ENCODE measurements around the gene PRR11.
A peak's percentile ranks its signal among the peaks of the same experiment; 100 is the strongest.
"Not testable (repeated sequence)": the region's sequence is repeated elsewhere in the genome, so short reads cannot be mapped to it uniquely, and the experiment has no call there.

The PRR11 gene

DNA sequence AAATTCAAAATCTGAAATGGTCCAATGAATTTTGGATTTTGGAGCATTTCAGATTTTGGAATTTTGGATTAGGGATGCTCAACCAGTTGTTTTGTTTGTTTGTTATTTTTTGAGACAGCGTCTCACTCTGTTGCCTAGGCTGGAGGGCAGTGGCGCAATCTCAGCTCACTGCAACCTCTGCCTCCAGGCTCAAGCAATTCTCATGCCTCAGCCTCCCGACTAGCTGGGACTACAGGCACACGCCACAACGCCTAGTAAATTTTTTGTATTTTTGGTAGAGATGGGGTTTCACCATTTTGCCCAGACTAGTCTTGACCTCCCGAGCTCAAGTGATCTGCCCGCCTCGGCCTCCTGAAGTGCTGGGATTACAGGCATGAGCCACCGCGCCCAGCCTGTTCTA is 17.2 kb upstream of the PRR11 start:
- not testable (repeated sequence) for DNase-seq (ENCODE audit: low spot score); H3K27me3 Mint-ChIP-seq (ENCODE audit: low read depth); H3K4me1 Mint-ChIP-seq (ENCODE audit: low read depth); H3K27ac Mint-ChIP-seq; H3K4me3 Mint-ChIP-seq; H3K9me3 Mint-ChIP-seq
- peaks cover 15% of the 10 kb centered on the region for H3K36me3 Mint-ChIP-seq (ENCODE audit: low read depth)

DNA sequence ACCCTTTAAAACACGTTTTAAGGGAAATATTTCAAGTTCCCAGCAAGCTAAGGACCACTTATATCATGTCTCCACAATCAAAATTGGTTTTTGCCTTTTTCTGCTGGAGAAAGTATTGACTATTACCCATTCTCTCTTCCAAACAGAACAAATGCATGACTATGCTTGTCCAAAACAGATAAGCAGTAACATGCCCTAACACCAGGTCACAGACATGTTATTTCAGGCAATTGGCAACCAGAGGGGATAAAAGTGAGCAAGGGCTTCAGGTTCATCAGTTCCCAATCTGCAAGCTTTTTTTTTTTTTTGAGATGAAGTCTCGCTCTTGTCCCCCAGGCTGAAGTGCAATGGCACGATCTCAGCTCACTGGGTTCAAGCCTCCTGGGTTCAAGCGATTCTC is 15.6 kb upstream of the PRR11 start:
- Mint-ChIP-seq H3K4me1 (ENCODE audit: low read depth) (peaks cover 6% of the 10 kb centered on the region), H3K36me3 (ENCODE audit: low read depth) (peaks cover 19% of the 10 kb centered on the region), H3K27ac (no peak overlapping the region), H3K27me3 (ENCODE audit: low read depth) (no peaks in the 10 kb centered on the region), H3K4me3 (no peak overlapping the region), H3K9me3 (no peaks in the 10 kb centered on the region)
- no peak for DNase-seq (ENCODE audit: low spot score)

DNA sequence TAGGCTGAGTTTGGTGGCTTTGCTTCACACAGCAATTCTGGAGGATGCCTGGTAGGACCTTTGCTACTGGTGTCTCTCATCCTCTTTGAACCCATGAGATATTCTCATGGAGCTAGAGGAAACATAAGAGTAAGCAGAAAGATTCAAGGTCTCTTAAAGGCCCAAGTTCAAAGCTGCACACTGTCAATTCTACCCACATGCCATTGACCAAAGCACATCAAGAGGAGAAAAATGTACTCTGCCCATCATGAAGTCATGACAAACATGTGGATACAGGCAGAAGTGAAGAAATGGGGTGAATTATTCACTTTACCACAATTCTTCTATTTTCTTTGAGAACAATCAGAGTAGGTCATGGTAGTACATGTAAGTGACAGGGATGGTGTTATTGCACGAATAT is 13.7 kb upstream of the PRR11 start:
- no peak overlapping the region for H3K4me3 Mint-ChIP-seq
- no peaks in the 10 kb centered on the region for H3K27me3 Mint-ChIP-seq (ENCODE audit: low read depth)
- no peaks in the 10 kb centered on the region for H3K9me3 Mint-ChIP-seq
- peaks cover 29% of the 10 kb centered on the region for H3K36me3 Mint-ChIP-seq (ENCODE audit: low read depth)
- peaks cover 14% of the 10 kb centered on the region for H3K4me1 Mint-ChIP-seq (ENCODE audit: low read depth)
- H3K27ac Mint-ChIP-seq, result no peak overlapping the region
- no peak for DNase-seq (ENCODE audit: low spot score)

DNA sequence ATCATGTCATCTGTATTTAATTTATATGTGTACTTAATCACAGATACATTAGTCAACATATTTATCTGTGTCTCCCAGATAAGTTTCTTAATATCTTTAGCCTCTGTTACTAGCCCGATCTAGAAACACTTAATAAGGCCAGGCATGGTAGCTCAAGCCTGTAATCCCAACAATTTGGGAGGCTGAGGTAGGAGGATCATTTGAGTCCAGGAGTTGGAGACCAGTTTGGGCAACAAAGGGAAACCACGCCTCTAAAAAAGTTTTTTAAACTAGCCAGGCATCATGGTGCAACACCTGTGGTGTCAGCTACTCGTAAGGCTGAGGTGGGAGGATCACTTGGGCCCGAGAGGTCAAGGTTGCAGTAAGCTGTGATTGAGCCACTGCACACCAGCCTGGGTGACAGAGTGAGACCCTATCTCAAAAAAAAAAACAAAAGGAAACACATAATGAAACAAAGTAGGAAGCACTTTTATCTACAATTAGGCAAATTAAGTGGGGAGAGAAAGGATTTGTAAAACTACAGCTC is 9.9 kb upstream of the PRR11 start:
- peaks cover 24% of the 10 kb centered on the region for H3K4me1 Mint-ChIP-seq (ENCODE audit: low read depth)

DNA sequence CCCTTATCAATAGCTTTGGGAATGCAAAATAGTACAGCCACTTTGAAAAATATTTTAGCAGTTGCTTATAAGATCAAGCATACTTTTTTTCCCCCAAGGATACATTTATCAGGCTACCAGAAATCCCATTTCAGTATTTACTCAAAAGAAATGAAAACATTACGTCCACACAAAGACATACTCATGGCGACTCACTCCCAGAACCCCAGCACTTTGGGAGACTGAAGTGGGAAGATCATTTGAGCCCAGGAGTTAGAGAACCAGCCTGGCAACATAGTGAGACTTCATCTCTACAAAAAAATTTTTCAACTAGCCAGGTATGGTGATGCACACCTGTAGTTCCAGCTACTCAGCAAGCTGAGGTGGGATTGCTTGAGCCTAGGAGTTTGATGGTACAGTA is 6.5 kb upstream of the PRR11 start:
- H3K27ac Mint-ChIP-seq, result no peak overlapping the region
- no peak for DNase-seq (ENCODE audit: low spot score)
- H3K4me3 Mint-ChIP-seq, result no peak overlapping the region
- no peaks in the 10 kb centered on the region for H3K9me3 Mint-ChIP-seq
- H3K36me3 Mint-ChIP-seq (ENCODE audit: low read depth), result peaks cover 42% of the 10 kb centered on the region
- H3K27me3 Mint-ChIP-seq (ENCODE audit: low read depth), result no peaks in the 10 kb centered on the region
- H3K4me1 Mint-ChIP-seq (ENCODE audit: low read depth), result peaks cover 44% of the 10 kb centered on the region

More for the DNA sequence above, 9.9 kb upstream of the PRR11 start:
- no peak overlapping the region for H3K27ac Mint-ChIP-seq
- no peaks in the 10 kb centered on the region for H3K27me3 Mint-ChIP-seq (ENCODE audit: low read depth)
- no peak overlapping the region for H3K4me3 Mint-ChIP-seq
- H3K9me3 Mint-ChIP-seq, result no peaks in the 10 kb centered on the region
- H3K36me3 Mint-ChIP-seq (ENCODE audit: low read depth), result peaks cover 31% of the 10 kb centered on the region
- no peak for DNase-seq (ENCODE audit: low spot score)

DNA sequence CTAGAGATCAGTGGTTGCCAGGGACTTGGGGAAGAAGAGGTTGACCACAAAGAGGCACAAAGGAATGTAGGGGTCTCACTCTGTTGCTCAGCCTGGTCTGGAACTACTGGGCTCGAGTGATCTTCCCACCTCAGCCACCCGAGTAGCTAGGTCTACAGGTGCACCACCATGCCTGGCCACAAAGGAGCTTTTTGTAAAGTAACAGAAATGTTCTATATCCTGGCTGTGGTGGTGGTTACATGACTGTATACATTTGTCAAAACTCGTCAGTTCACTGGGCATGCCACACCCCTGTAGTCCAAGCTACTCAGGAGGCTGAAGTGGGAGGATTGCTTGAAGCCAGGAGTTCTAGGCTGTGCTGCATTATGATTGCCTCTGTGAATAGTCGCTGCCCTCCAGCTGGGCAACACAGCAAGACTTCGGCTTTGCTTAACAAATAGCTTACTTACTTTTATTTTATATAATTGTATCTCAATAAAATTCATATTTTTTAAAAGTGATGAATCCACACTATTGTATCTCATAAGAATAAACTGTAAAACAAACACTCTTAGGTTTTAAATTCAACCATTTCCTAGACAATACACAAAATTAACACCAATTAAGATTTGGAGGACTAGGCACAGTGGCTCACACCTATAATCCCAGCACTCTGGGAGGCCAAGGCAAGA is 5.6 kb upstream of the PRR11 start:
- Mint-ChIP-seq H3K9me3 (no peaks in the 10 kb centered on the region), H3K27me3 (ENCODE audit: low read depth) (no peaks in the 10 kb centered on the region), H3K36me3 (ENCODE audit: low read depth) (peaks cover 40% of the 10 kb centered on the region), H3K4me3 (peak overlapping the region; percentile 5), H3K4me1 (ENCODE audit: low read depth) (peaks cover 42% of the 10 kb centered on the region), H3K27ac (peak overlapping the region; percentile 54)
- no peak for DNase-seq (ENCODE audit: low spot score)

DNA sequence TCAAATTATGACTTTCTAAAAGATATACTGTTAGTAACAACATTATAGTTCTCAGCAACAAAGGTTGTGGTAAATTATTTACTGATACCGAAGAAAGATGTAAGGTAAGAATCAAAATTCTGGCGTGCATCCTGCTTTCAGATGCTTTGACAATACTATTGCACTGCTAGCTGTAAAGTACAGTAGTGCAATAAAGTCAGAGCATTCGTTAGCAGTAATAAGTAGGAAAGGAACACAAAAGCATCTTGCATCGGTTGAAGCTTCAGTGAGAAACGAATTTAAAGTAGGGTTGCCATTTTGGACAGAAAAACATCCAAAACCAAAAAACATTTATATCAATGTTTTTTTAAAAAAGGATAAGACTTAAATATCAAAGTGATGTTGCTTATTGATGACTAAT is 4.5 kb upstream of the PRR11 start:
- DNase-seq (ENCODE audit: low spot score), result no peak
- Mint-ChIP-seq H3K4me1 (ENCODE audit: low read depth) (peaks cover 38% of the 10 kb centered on the region), H3K36me3 (ENCODE audit: low read depth) (peaks cover 33% of the 10 kb centered on the region), H3K4me3 (peak overlapping the region; percentile 55), H3K9me3 (no peaks in the 10 kb centered on the region), H3K27me3 (ENCODE audit: low read depth) (no peaks in the 10 kb centered on the region), H3K27ac (no peak overlapping the region)

DNA sequence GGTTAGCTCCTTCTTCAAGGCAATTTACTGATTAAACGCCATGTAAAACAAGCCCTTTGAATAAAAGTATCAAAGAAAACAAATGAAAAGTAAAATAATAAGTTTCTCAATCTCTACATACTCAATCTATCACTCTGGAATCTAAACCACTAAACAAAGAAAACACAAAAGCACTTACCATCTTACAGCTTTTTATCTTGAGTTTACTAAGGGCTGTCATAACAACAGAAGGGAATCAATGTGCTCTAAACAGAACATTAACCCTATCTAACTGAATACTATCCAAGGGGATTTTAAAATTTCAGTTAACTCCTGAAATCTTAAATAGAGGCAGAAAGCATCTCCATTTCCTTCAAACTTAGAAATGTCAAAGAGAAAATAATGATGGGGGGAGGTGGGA is 4.0 kb upstream of the PRR11 start:
- H3K4me1 Mint-ChIP-seq (ENCODE audit: low read depth), result peaks cover 37% of the 10 kb centered on the region
- no peak for DNase-seq (ENCODE audit: low spot score)
- H3K36me3 Mint-ChIP-seq (ENCODE audit: low read depth), result peaks cover 32% of the 10 kb centered on the region
- peak overlapping the region; percentile 55 for H3K4me3 Mint-ChIP-seq
- no peaks in the 10 kb centered on the region for H3K9me3 Mint-ChIP-seq
- no peaks in the 10 kb centered on the region for H3K27me3 Mint-ChIP-seq (ENCODE audit: low read depth)
- peak overlapping the region; percentile 27 for H3K27ac Mint-ChIP-seq

DNA sequence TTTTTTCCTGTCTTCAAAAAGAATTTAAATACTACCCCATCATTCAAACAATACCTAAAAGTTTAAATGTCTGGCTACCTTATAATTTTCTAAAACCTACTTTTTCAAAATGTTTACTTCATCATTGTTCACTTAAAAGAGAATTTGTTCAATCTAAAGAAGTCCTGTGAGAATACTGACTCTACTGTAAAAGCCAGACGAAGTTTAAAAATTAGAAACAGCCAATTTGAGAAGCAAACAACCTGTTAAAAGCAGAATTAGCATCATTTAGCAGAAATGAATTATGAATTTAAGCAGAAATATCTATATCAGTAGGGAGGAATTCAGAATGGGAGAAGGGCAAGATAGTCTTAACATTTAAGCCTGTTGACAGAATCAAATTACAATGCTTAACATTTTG is 2.6 kb upstream of the PRR11 start:
- no peaks in the 10 kb centered on the region for H3K27me3 Mint-ChIP-seq (ENCODE audit: low read depth)
- no peaks in the 10 kb centered on the region for H3K9me3 Mint-ChIP-seq
- DNase-seq (ENCODE audit: low spot score), result no peak
- H3K36me3 Mint-ChIP-seq (ENCODE audit: low read depth), result peaks cover 31% of the 10 kb centered on the region
- H3K4me3 Mint-ChIP-seq, result no peak overlapping the region
- peaks cover 41% of the 10 kb centered on the region for H3K4me1 Mint-ChIP-seq (ENCODE audit: low read depth)
- peak overlapping the region; percentile 66 for H3K27ac Mint-ChIP-seq

DNA sequence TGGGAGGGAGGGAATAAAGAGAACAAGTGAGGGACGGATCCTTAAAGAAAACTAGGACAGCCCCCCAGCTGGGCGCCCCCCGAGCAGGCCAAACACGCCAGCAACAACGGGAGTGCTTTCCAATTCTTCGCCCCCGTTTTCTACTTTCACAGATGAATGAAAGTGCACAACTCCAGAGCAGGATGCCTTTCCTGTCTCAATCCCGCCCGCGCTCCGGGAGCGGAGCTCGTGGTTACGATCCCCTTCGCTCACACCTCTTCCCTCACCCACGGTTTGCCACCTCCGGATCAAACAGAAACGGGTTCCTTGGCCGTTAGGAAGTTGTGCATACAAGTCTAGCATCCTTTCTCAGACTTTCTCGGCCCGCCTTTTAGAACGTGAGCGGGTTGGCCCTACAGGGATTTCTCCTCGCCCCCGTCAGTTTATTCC is 1.2 kb upstream of the PRR11 start:
- Mint-ChIP-seq H3K4me3 (no peak overlapping the region), H3K4me1 (ENCODE audit: low read depth) (peaks cover 50% of the 10 kb centered on the region), H3K27me3 (ENCODE audit: low read depth) (no peaks in the 10 kb centered on the region)

DNA sequence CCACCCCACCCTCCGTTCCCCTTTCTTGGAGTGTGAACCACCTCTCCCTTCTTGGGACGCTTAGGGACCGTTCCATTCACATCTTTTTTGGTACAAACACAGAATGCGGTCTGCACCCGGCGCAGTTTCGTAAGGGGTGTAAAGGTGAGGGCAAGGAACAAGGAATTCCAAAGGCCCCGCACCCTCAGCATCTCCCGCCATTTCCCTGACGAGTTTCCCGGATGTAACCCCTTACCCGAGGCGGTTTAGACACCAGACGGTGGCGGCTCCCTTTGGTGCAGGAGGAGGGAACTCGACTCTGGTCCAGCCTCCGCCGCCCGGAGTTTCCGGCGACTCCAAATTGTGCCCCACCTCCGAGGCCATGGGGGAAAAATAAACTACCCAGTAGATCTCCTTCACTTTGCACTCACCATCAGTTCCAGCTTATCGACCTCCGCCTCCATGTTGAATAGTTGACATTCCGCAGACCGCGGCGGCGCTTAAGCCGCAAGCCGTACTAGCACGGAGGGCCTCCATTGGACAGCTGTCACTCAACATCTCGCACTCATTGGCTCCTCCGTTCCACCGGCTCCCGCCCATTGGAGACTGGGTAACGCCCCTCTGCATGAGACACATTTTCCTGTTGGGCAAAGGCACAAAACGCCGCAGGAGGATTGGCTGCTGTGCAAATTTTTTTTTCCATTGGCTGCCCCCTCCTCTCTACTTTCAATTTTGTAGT is 666 bp upstream of the PRR11 start, which contains the start of gene SKA2:
Gene SKA2, minus strand, starts transcription at position 466 of the 718 bp plus-strand sequence. Its CDS starts 23 bp downstream, at position 443.
- H3K4me3 Mint-ChIP-seq, result no peak within 1 kb of the TSS
- no peaks in the 10 kb centered on the region for H3K9me3 Mint-ChIP-seq
- peak; percentile 98 for DNase-seq (ENCODE audit: low spot score)
- H3K36me3 Mint-ChIP-seq (ENCODE audit: low read depth), result peaks cover 28% of the 10 kb centered on the region
- peaks cover 50% of the 10 kb centered on the region for H3K4me1 Mint-ChIP-seq (ENCODE audit: low read depth)
- no peaks in the 10 kb centered on the region for H3K27me3 Mint-ChIP-seq (ENCODE audit: low read depth)
- no peak within 1 kb of the TSS for H3K27ac Mint-ChIP-seq

More for the DNA sequence above, 1.2 kb upstream of the PRR11 start:
- peaks cover 32% of the 10 kb centered on the region for H3K36me3 Mint-ChIP-seq (ENCODE audit: low read depth)
- H3K27ac Mint-ChIP-seq, result no peak overlapping the region
- no peaks in the 10 kb centered on the region for H3K9me3 Mint-ChIP-seq
- DNase-seq (ENCODE audit: low spot score), result peak; percentile 52

DNA sequence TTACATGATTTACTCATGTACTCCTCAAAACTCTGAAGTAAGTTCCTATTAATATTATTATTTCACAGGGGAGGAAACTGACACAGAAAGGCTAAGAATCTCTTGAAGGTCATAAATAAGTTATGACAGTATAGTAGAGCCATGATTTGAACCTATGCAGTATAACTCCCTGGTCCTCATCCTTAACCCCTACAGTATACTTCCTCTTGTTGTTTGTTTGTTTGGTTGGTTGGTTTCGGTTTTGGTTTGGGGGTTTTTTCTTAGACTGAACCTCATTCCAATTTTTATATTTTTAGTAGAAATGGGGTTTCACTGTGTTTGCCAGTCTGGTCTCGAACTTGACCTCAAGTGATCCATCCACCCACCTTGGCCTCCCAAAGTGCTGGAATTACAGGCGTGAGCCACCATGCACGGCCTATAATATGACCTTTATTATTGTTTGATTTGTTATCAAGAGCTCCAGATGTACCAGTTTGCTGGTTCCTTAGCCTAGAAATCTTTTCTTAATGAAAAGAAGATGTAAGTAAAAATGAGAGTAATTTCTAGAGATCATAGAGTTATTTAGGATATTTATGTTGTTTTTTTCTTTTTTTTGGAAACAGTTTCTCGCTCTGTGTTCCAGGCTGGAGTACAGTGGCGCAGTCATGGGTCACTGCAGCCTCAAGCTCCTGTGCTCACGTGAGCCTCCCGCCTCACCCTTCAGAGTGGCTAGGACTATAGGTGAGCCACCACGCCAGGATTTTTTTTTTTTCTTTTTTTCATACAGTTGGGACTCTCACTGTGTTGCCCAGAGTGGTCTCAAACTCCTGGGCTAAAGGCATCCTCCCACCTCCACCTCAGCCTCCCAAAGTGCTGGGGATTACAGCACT is 4.8 kb downstream of the PRR11 start:
- no peaks in the 10 kb centered on the region for H3K27me3 Mint-ChIP-seq (ENCODE audit: low read depth)
- H3K4me1 Mint-ChIP-seq (ENCODE audit: low read depth), result peaks cover 38% of the 10 kb centered on the region
- H3K27ac Mint-ChIP-seq, result peak overlapping the region; percentile 70
- H3K36me3 Mint-ChIP-seq (ENCODE audit: low read depth), result peaks cover 15% of the 10 kb centered on the region
- DNase-seq (ENCODE audit: low spot score), result no peak
- peak overlapping the region; percentile 52 for H3K4me3 Mint-ChIP-seq
- no peaks in the 10 kb centered on the region for H3K9me3 Mint-ChIP-seq

DNA sequence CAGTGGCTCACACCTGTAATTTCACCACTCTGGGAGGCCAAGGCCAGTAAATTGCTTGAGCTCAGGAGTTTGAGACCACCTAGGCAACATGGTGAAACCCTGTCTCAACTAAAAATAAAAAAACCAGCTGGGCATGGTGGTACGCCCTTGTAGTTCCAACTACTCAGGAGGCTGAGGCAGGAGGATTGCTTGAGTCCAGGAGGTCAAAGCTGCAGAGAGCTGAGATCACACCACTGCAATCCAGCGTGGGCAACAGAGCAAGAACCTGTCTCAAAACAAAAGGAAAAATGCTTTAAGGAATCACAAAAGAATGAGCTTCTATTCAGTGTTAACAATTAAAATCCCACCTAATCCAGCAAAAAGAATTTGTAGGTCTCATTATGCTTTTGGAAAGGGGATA is 5.9 kb downstream of the PRR11 start:
- H3K36me3 Mint-ChIP-seq (ENCODE audit: low read depth), result peaks cover 15% of the 10 kb centered on the region
- H3K4me1 Mint-ChIP-seq (ENCODE audit: low read depth), result peaks cover 42% of the 10 kb centered on the region
- no peak overlapping the region for H3K4me3 Mint-ChIP-seq
- no peaks in the 10 kb centered on the region for H3K9me3 Mint-ChIP-seq
- DNase-seq (ENCODE audit: low spot score), result no peak
- H3K27ac Mint-ChIP-seq, result peak overlapping the region; percentile 62
- no peaks in the 10 kb centered on the region for H3K27me3 Mint-ChIP-seq (ENCODE audit: low read depth)

Measured in T-helper 2 cell treated with Interferon-gamma antibody and Interleukin-4, amounts not matched to agents 5 μg/mL and 100 μg/mL, for 36 hours (primary cell).